H1 (cell line): Measurements from ENCODE around the gene PDE2A. TPM values are rescaled to one million over a fixed set of nuclear protein-coding genes. Genes with fewer than 3 reads are reported as not detected.

Experiments
- CTCF ChIA-PET: fragments of 300-600 bp; sonication (Branson Sonifier 250); formaldehyde crosslinking; loops from one replicate; lab custom pipeline; 2021; ENCODE audit not compliant: partially characterized antibody; lab: Charles Lee
- POLR2A ChIA-PET: fragments of 300-600 bp; sonication (Branson Sonifier 250); formaldehyde crosslinking; loops from one replicate; lab custom pipeline; 2021; ENCODE audit warnings: inconsistent platforms; ENCODE audit not compliant: partially characterized antibody; lab: Charles Lee
- DNase-seq, 2 experiments: peaks; one replicate each; pipeline versions ENCODE4 v3.0.0 to v3.0.0-alpha.2; 2010 to 2022; ENCODE audit warnings: low spot score in 2 of 2, low read depth in 1 of 2, mixed read lengths in 1 of 2
- FAIRE-seq: peaks from 2 replicates; lab custom pipeline; 2011; peaks lifted over from hg19 to GRCh38; lab: Jason Lieb, UNC
- H2AFZ ChIP-seq: 2 replicates; pipeline ENCODE4 v1.8.1; 2012; ENCODE audit warnings: low read length, inconsistent platforms
- H2AK5ac ChIP-seq: 2 replicates; pipeline ENCODE4 v1.6.1; 2013; ENCODE audit warnings: low read depth, low read length
- H2BK120ac ChIP-seq: replicated peaks from 2 replicates; pipeline ENCODE3; 2013; ENCODE audit warnings: low read depth, low read length, inconsistent platforms
- H2BK12ac ChIP-seq: 2 replicates; pipeline ENCODE4 v1.6.1; 2013; ENCODE audit warnings: low read depth, low read length
- H2BK15ac ChIP-seq: 2 replicates; pipeline ENCODE4 v1.6.1; 2013; ENCODE audit warnings: low read length
- H2BK20ac ChIP-seq: 2 replicates; pipeline ENCODE4 v1.6.1; 2013; ENCODE audit warnings: low read length
- H2BK5ac ChIP-seq: 2 replicates; pipeline ENCODE4 v1.6.1; 2013; ENCODE audit warnings: low read depth, low read length
- H3K14ac ChIP-seq: 2 replicates; pipeline ENCODE4 v1.6.1; 2013; ENCODE audit warnings: inconsistent platforms; ENCODE audit not compliant: insufficient read length
- H3K18ac ChIP-seq: 2 replicates; pipeline ENCODE4 v1.6.1; 2013; ENCODE audit warnings: low read length; ENCODE audit errors: extremely low read depth
- H3K23ac ChIP-seq: 2 replicates; pipeline ENCODE4 v1.6.1; 2013; ENCODE audit warnings: inconsistent platforms; ENCODE audit not compliant: insufficient read length
- H3K23me2 ChIP-seq: 2 replicates; pipeline ENCODE4 v1.6.1; 2013; ENCODE audit warnings: low read depth, low read length
- H3K27ac ChIP-seq: 2 replicates; pipeline ENCODE4 v1.6.1; 2011; ENCODE audit warnings: low read depth, low read length, inconsistent platforms
- H3K27me3 ChIP-seq, 4 experiments: replicated peaks in 1 of 4; 1 replicate in 1 of 4; 2 replicates in 3 of 4; pipeline versions ENCODE4 v1.6.1 to v1.8.1; 2011 to 2013; ENCODE audit warnings: low read length in 3 of 4, mild to moderate bottlenecking in 3 of 4, inconsistent platforms in 2 of 4, mixed read lengths in 2 of 4, moderate library complexity in 1 of 4; ENCODE audit not compliant: control insufficient read depth in 3 of 4, insufficient read depth in 3 of 4; ENCODE audit errors: extremely low read depth in 1 of 4
- H3K36me3 ChIP-seq, 4 experiments: 2 replicates each; pipeline versions ENCODE4 v1.6.1 to v1.8.1; 2011 to 2013; ENCODE audit warnings: mild to moderate bottlenecking in 4 of 4, low read length in 3 of 4, moderate library complexity in 2 of 4, control low read depth in 1 of 4, inconsistent platforms in 1 of 4; ENCODE audit not compliant: insufficient read depth in 4 of 4, control insufficient read depth in 2 of 4
- H3K4ac ChIP-seq: replicated peaks from 2 replicates; pipeline ENCODE3; 2013; ENCODE audit warnings: low read length, low read depth, mixed read lengths, inconsistent platforms; ENCODE audit not compliant: insufficient read length
- H3K4me1 ChIP-seq, 4 experiments: replicated peaks in 1 of 4; 1 replicate in 1 of 4; 2 replicates in 3 of 4; pipeline versions ENCODE4 v1.6.1 to v1.8.1; 2011 to 2013; ENCODE audit warnings: low read length in 3 of 4, inconsistent platforms in 2 of 4, mixed read lengths in 1 of 4; ENCODE audit not compliant: insufficient read depth in 4 of 4, control insufficient read depth in 3 of 4
- H3K4me2 ChIP-seq, 2 experiments: 2 replicates each; pipeline versions ENCODE4 v1.6.1 to v1.8.1; 2011 to 2013; ENCODE audit warnings: low read depth in 2 of 2, low read length in 2 of 2, control low read depth in 1 of 2, inconsistent platforms in 1 of 2, mild to moderate bottlenecking in 1 of 2; ENCODE audit not compliant: insufficient read depth in 1 of 2
- H3K4me3 ChIP-seq, 4 experiments: fragments of 200-600, 300-600 bp in 1 of 4; sonication (generic), shearing (Covaris generic), sonication (Bioruptor Twin) in 1 of 4; 2 replicates each; pipeline versions ENCODE4 v1.5.1 to v1.8.1; 2011 to 2016; ENCODE audit warnings: low read length in 4 of 4, low read depth in 3 of 4, control low read depth in 2 of 4, inconsistent platforms in 2 of 4, mild to moderate bottlenecking in 2 of 4, mixed read lengths in 1 of 4, moderate library complexity in 1 of 4; ENCODE audit not compliant: insufficient read depth in 2 of 4; ENCODE audit errors: extremely low read depth in 1 of 4
- H3K56ac ChIP-seq: replicated peaks from 2 replicates; pipeline ENCODE3; 2013; ENCODE audit warnings: low read depth, mild to moderate bottlenecking, mixed read lengths, low read length, inconsistent platforms; ENCODE audit not compliant: insufficient read length
- H3K79me1 ChIP-seq: 2 replicates; pipeline ENCODE4 v1.6.1; 2013; ENCODE audit warnings: low read depth, low read length, control low read depth
- H3K79me2 ChIP-seq, 2 experiments: 2 replicates each; pipeline versions ENCODE4 v1.6.1 to v1.8.1; 2012 to 2013; ENCODE audit warnings: low read length in 2 of 2, mild to moderate bottlenecking in 2 of 2, inconsistent platforms in 1 of 2; ENCODE audit not compliant: insufficient read depth in 2 of 2, control insufficient read depth in 1 of 2
- H3K9ac ChIP-seq, 4 experiments: replicated peaks in 1 of 4; 1 replicate in 1 of 4; 2 replicates in 3 of 4; pipeline versions ENCODE4 v1.6.1 to v1.8.1; 2011 to 2013; ENCODE audit warnings: low read depth in 3 of 4, low read length in 3 of 4, control low read depth in 2 of 4, mild to moderate bottlenecking in 2 of 4, moderate library complexity in 2 of 4, inconsistent platforms in 1 of 4; ENCODE audit errors: extremely low read depth in 1 of 4
- H3K9me3 ChIP-seq, 2 experiments: 2 replicates each; pipeline versions ENCODE4 v1.6.1 to v1.8.1; 2012 to 2013; ENCODE audit warnings: mild to moderate bottlenecking in 2 of 2, moderate library complexity in 2 of 2, control low read depth in 1 of 2, inconsistent platforms in 1 of 2, low read depth in 1 of 2, low read length in 1 of 2, mixed read lengths in 1 of 2; ENCODE audit not compliant: insufficient read depth in 2 of 2
- H4K20me1 ChIP-seq, 2 experiments: replicated peaks in 1 of 2; 2 replicates each; pipeline versions ENCODE3 to v1.8.1; 2011 to 2013; ENCODE audit warnings: inconsistent platforms in 2 of 2, low read length in 2 of 2, mild to moderate bottlenecking in 1 of 2; ENCODE audit not compliant: insufficient read depth in 2 of 2, control insufficient read depth in 1 of 2
- H4K5ac ChIP-seq: 2 replicates; pipeline ENCODE4 v1.6.1; 2013; ENCODE audit warnings: low read length, low read depth, mixed read lengths, inconsistent platforms; ENCODE audit not compliant: insufficient read length
- H4K8ac ChIP-seq: 2 replicates; pipeline ENCODE4 v1.8.0; 2013; ENCODE audit warnings: mild to moderate bottlenecking, moderate library complexity, low read length, inconsistent platforms; ENCODE audit not compliant: insufficient read depth; ENCODE audit errors: extremely low read depth
- H4K91ac ChIP-seq: replicated peaks from 2 replicates; pipeline ENCODE3; 2013; ENCODE audit warnings: low read length, mixed read lengths, inconsistent platforms; ENCODE audit not compliant: insufficient read length
- CTBP2 ChIP-seq: IDR thresholded peaks from 2 replicates; pipeline ENCODE4 v1.7.0; 2011; ENCODE audit warnings: borderline replicate concordance, mild to moderate bottlenecking, moderate library complexity, mixed read lengths, low read length; ENCODE audit not compliant: insufficient read depth, insufficient read length
- CTCF ChIP-seq, 3 experiments: IDR thresholded peaks; 1 replicate in 2 of 3; 2 replicates in 1 of 3; pipeline versions ENCODE4 v1.5.1 to v1.6.1; 2011; ENCODE audit warnings: low read length in 3 of 3, mild to moderate bottlenecking in 3 of 3, inconsistent platforms in 2 of 3, low read depth in 1 of 3, moderate library complexity in 1 of 3; ENCODE audit not compliant: insufficient read depth in 1 of 3; ENCODE audit errors: control extremely low read depth in 1 of 3
- POLR2A ChIP-seq, 2 experiments: IDR thresholded peaks; 1 replicate in 1 of 2; 2 replicates in 1 of 2; pipeline ENCODE4 v1.6.1; 2011; ENCODE audit warnings: low read depth in 2 of 2, low read length in 2 of 2, mild to moderate bottlenecking in 2 of 2; ENCODE audit errors: control extremely low read depth in 1 of 2
- POLR2AphosphoS5 ChIP-seq: IDR thresholded peaks from 2 replicates; pipeline ENCODE4 v1.6.1; 2011; ENCODE audit warnings: low read depth, low read length
- RXRA ChIP-seq: IDR thresholded peaks from 2 replicates; pipeline ENCODE4 v1.6.1; 2011; ENCODE audit warnings: low read depth, mild to moderate bottlenecking, low read length, moderate library complexity; ENCODE audit not compliant: insufficient read depth
- WGBS, 2 experiments: shearing (Covaris generic) in 1 of 2; methylation state at CpG; one replicate each; pipeline versions ENCODE4 v1.1.6 to v1.1.7; 2013 to 2015; ENCODE audit warnings: low lambda C conversion rate in 2 of 2, mixed read lengths in 2 of 2, inconsistent platforms in 1 of 2, low coverage in 1 of 2, missing lambda C conversion rate in 1 of 2; ENCODE audit not compliant: insufficient replicate concordance in 2 of 2, insufficient coverage in 1 of 2, insufficient read length in 1 of 2; ENCODE audit errors: extremely low coverage in 1 of 2, missing lambda C conversion rate in 1 of 2; 5-methylcytosine and 5-hydroxymethylcytosine counted together
- polyA plus RNA-seq, 7 experiments: library from polyadenylated mRNA; depleted of rRNA in 3 of 7; stranded (reverse) in 5 of 7; unstranded in 2 of 7; fragments of >200 nt in 5 of 7; fragments of 200-250 nt in 2 of 7; gene quantifications; 1 replicate in 5 of 7; 2 replicates in 1 of 7; 4 replicates in 1 of 7; pipeline versions ENCODE4 v1.2.1 to v1.2.3, GENCODE V29; 2011 to 2013; ENCODE audit warnings: missing spikeins in 2 of 7, mixed read lengths in 2 of 7
- total RNA-seq: library from RNA; stranded (reverse); fragmentation: NEBNext Ultra II Directional; extraction: Animal tissue kit (Norgen Biotek cat#: 25700); gene quantifications from 2 replicates; pipeline ENCODE4 v1.2.1, GENCODE V29; 2021

Gene PDE2A
- total and polyA plus RNA-seq, 2 of the 8 experiments (the other 6 are each of a cell fraction or from before 2014, with no cell fraction given): 3.4 to 7.1 TPM

DNA sequence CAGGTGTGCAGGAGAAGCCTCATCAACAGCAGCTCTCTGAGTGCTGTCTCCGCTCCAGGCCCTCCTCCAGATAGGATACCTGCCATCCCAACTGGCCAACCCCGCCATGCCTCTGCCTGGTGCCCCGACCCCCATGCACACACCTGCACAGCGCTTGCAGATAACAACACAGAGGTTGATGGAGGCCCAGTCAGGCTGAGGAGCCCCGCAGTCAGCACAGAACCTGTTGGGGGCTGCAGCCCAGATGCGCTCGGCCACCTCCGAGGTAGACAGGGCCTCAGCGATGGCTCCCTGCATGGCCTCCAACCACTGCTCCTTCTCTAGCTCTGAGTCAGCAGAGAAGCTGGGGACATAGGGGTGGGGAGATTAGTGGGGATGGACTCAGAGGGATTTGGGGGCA is 32.8 kb upstream of the PDE2A start:
- no peak for TF ChIP-seq CTBP2
- no peak for TF ChIP-seq CTCF (IDR thresholded peaks at IDR 0.05; ENCODE audit: control extremely low read depth in 1 of 3, insufficient read depth in 1 of 3, low read depth in 1 of 3, low read length in 3 of 3)
- no peak for TF ChIP-seq POLR2A (IDR thresholded peaks at IDR 0.05; ENCODE audit: control extremely low read depth in 1 of 2, low read depth in 2 of 2, low read length in 2 of 2)
- TF ChIP-seq RXRA: no peak
- no peak for TF ChIP-seq POLR2AphosphoS5
- Histone ChIP-seq H4K8ac (peak overlapping the region; percentile 58; the same call in 1 of the 2 replicates), H3K27ac (no peak overlapping the region), H2BK5ac (peak overlapping the region; percentile 77; the same call in 1 of the 2 replicates), H3K79me2 (no peaks in the 10 kb centered on the region), H2BK12ac (0 out of 2 replicates have a peak overlapping the region, but pooled peaks have one; percentile 75), H3K9ac (no peak overlapping the region), H2AK5ac (no peak overlapping the region), H3K56ac (no peak overlapping the region), H3K36me3 (peaks cover 0 to 2% (median 0%) of the 10 kb centered on the region in 4 experiments; a peak in 1 of 8 replicates), H4K20me1 (peaks cover 1 to 12% of the 10 kb centered on the region in 2 experiments), H3K18ac (peak overlapping the region; percentile 81; the same call in 1 of the 2 replicates), H3K4ac (no peak overlapping the region), H3K23ac (no peak overlapping the region), H3K14ac (no peak overlapping the region), H2BK20ac (0 out of 2 replicates have a peak overlapping the region, but pooled peaks have one; percentile 72), H3K9me3 (no peaks in the 10 kb centered on the region), H2BK15ac (0 out of 2 replicates have a peak overlapping the region, but pooled peaks have one; percentile 81), H2BK120ac (no peak overlapping the region), H4K91ac (peak overlapping the region; percentile 35), H3K4me1 (peaks cover 11 to 40% (median 33%) of the 10 kb centered on the region in 4 experiments), H3K23me2 (peaks cover 2% of the 10 kb centered on the region; the same call in 1 of the 2 replicates), H4K5ac (no peak overlapping the region), H2AFZ (no peak overlapping the region), H3K4me3 (no peak overlapping the region), H3K27me3 (no peaks in the 10 kb centered on the region), H3K4me2 (no peak overlapping the region; a peak in 1 of 4 replicates), H3K79me1 (no peaks in the 10 kb centered on the region; the same call in 1 of the 2 replicates)
- DNase-seq: no peak
- WGBS, 2 experiments: 97% methylated on average over 9 of the region's 9 CpGs; no CpG with 5 or more reads in 1 of the 2 experiments
- CTCF ChIA-PET: interaction anchor here (1.0 to 2.4 kb wide), 4 partner anchors 18 to 470 kb away, joined by 3 to 9 read pairs (median 4); no protein-coding TSS in a partner anchor
- POLR2A ChIA-PET: no interaction called here
- no peak for FAIRE-seq
